HG02642 (cell line): ENCODE data around the gene ATP13A2.
"Not testable (repeated sequence)": the region's sequence is repeated elsewhere in the genome, so short reads cannot be mapped to it uniquely, and the experiment has no call there.

ENCODE experiments used
- ATAC-seq: cut with Tn5 transposase; IDR thresholded peaks from one replicate; pipeline ENCODE4 v1.9.1; 2021; ENCODE audit warnings: mild to moderate bottlenecking; ENCODE audit not compliant: unreplicated experiment, poor library complexity

The ATP13A2 gene

DNA sequence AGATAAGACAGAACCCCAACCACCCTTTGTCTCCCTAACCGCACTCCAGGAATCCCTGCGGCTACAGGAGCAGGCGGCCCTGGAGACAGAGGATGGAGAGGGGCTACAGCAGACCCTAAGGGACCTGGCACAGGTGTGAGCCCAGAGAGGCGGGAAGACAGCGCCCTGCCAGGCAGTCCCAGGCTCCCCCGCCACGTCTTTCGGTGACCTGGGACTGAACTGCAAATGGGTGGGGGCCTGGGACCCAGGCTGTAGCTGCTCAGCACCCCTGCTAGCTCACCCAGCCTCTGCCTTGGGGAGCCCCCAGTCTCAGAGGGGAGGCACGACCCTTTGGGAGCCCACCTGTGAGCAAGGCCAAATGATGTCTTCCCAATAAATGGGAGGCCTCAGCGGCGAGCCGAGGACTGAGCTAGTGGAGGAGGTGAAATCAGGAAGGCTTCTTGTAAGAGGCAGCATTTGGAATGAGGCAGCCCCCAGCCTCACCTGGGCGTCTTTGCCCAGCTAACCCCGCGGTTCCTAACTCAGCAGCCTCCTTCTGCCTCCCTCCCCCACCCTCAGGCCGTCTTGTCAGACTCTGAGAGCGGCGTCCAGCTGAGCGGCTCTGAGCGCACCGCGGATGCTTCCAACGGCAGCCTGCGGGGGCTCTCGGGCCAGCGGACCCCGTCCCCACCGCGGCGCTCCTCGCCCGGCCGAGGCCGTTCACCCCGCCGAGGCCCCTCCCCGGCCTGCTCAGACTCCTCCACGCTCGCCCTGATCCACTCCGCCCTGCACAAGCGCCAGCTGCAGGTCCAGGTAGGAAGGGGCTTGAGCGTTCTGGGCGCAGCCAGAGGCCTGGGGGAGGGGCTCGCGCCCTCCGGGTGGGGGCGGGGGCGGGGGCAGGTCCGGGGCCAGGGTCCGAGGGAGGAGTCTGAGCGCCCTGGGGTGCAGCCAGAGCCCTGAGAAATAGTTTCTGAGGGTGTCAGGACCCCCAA lies 73.1 kb downstream of the ATP13A2 start:
- no peak for ATAC-seq

DNA sequence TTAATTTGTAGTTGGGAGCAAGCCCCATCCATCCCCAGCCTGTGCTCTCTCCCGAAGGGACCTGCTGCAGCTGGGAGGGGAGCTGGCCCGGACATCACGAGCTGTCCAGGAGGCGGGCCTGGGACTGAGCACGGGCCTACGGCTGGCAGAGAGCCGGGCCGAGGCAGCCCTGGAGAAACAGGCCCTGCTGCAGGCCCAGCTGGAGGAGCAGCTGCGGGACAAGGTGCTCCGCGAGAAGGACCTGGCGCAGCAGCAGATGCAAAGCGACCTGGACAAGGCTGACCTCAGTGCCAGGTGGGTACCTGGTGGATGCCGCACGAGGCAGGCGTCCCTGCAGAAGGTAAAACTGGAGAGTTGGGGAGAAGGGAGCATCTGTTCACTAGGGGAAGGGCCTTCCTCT lies 75.1 kb downstream of the ATP13A2 start:
- ATAC-seq = not testable (repeated sequence)
